Neural progenitor cell (in vitro differentiated cells): Measurements from ENCODE around the gene RHPN2. TPM values are rescaled to one million over a fixed set of nuclear protein-coding genes. Genes with fewer than 3 reads are reported as not detected.
"Not testable (repeated sequence)": the region's sequence is repeated elsewhere in the genome, so short reads cannot be mapped to it uniquely, and the experiment has no call there.

Experiments used
- DNase-seq: peaks from one replicate; pipeline ENCODE4 v3.0.0-alpha.2; 2016; ENCODE audit warnings: low spot score
- H2AFZ ChIP-seq: fragments of 200-600 bp; sonication (generic); replicated peaks from 2 replicates; pipeline ENCODE4 v1.6.1; 2016; ENCODE audit warnings: antibody characterized with exemption
- H3F3A ChIP-seq: fragments of 200-600 bp; sonication (generic); 2 replicates; pipeline ENCODE4 v1.6.1; 2016; ENCODE audit warnings: antibody characterized with exemption, low read depth
- H3K27ac ChIP-seq: fragments of 200-600 bp; sonication (generic); 2 replicates; pipeline ENCODE4 v1.5.1; 2016; ENCODE audit warnings: mild to moderate bottlenecking
- H3K27me3 ChIP-seq: fragments of 200-600 bp; sonication (generic); 2 replicates; pipeline ENCODE4 v1.6.1; 2016; ENCODE audit warnings: mild to moderate bottlenecking, moderate library complexity
- H3K36me3 ChIP-seq: fragments of 200-600 bp; sonication (generic); 2 replicates; pipeline ENCODE4 v1.5.1; 2016
- H3K4me1 ChIP-seq: fragments of 200-600 bp; sonication (generic); 2 replicates; pipeline ENCODE4 v1.6.1; 2016; ENCODE audit warnings: mixed run types
- H3K4me2 ChIP-seq: fragments of 200-600 bp; sonication (generic); 2 replicates; pipeline ENCODE4 v1.6.1; 2016
- H3K4me3 ChIP-seq: fragments of 200-600 bp; sonication (generic); 2 replicates; pipeline ENCODE4 v1.5.1; 2016
- H3K79me2 ChIP-seq: fragments of 200-600 bp; sonication (generic); 2 replicates; pipeline ENCODE4 v1.6.1; 2016; ENCODE audit warnings: low read depth
- H3K9ac ChIP-seq: fragments of 200-600 bp; sonication (generic); 2 replicates; pipeline ENCODE4 v1.6.1; 2016
- H3K9me3 ChIP-seq: fragments of 200-600 bp; sonication (generic); 2 replicates; pipeline ENCODE4 v1.5.1; 2016; ENCODE audit warnings: low read depth
- H4K20me1 ChIP-seq: fragments of 200-600 bp; sonication (generic); 2 replicates; pipeline ENCODE4 v1.6.1; 2016; ENCODE audit warnings: low read depth
- H3K27ac Mint-ChIP-seq: 3 replicates; pipeline ENCODE4 v1.8.0; 2021; ENCODE audit warnings: mixed read lengths
- H3K27me3 Mint-ChIP-seq: 2 replicates; pipeline ENCODE4 v1.8.0; 2022; ENCODE audit warnings: low read depth, mild to moderate bottlenecking, inconsistent platforms, moderate library complexity, mixed read lengths; ENCODE audit not compliant: insufficient read depth
- H3K36me3 Mint-ChIP-seq: 3 replicates; pipeline ENCODE4 v1.8.0; 2021; ENCODE audit warnings: mixed read lengths
- H3K4me1 Mint-ChIP-seq: 3 replicates; pipeline ENCODE4 v1.8.0; 2021; ENCODE audit warnings: mixed read lengths
- H3K4me3 Mint-ChIP-seq: 3 replicates; pipeline ENCODE4 v1.8.0; 2021; ENCODE audit warnings: mild to moderate bottlenecking, moderate library complexity, mixed read lengths
- H3K9me3 Mint-ChIP-seq: 3 replicates; pipeline ENCODE4 v1.8.0; 2020; ENCODE audit warnings: mixed read lengths
- CTCF ChIP-seq: fragments of 200-600 bp; sonication (generic); IDR thresholded peaks from 2 replicates; pipeline ENCODE4 v1.5.1; 2017; ENCODE audit warnings: antibody characterized with exemption, mild to moderate bottlenecking
- EZH2 ChIP-seq: fragments of 200-600 bp; sonication (generic); IDR thresholded peaks from 2 replicates; pipeline ENCODE4 v1.6.1; 2017; ENCODE audit warnings: antibody characterized with exemption, mild to moderate bottlenecking, moderate library complexity
- EZH2phosphoT487 ChIP-seq: fragments of 200-600 bp; sonication (generic); IDR thresholded peaks from 2 replicates; pipeline ENCODE4 v1.6.1; 2017; ENCODE audit warnings: antibody characterized with exemption
- total RNA-seq: library from RNA; depleted of rRNA; stranded (reverse); fragments of >200 nt; gene quantifications from 2 replicates; pipeline ENCODE4 v1.2.3, GENCODE V29; 2015; ENCODE audit warnings: low replicate concordance

Gene RHPN2
- total RNA-seq, 1 donor from 2014 or later, result 27.0 TPM

DNA sequence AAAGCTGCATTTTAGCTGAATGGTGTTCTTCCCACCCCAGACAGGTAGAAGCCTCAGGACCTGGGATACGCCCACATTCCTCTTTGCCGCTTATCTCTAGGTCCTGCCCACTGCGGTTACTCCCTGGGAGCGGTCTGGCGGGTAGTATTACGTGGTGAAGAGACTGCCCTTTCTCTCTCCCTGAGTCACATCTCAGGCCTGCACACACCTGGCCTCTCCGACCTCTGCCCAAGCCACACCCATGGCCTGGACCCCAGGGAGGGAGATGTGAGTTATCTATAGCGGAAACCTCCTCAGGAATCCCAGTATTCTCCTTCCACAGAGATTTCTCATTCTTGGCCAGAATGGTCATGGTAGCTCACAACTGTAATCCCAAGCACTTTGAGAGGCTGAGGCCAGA is 17.3 kb downstream of the RHPN2 start:
- no peak overlapping the region for H3K4me3 ChIP-seq
- H3K4me1 Mint-ChIP-seq, result peaks cover 3% of the 10 kb centered on the region
- no peak overlapping the region for H3K4me2 ChIP-seq
- H3K36me3 Mint-ChIP-seq, result peaks cover 8% of the 10 kb centered on the region
- no peak for DNase-seq
- no peak overlapping the region for H3K27ac ChIP-seq
- no peak overlapping the region for H3K4me3 Mint-ChIP-seq
- no peaks in the 10 kb centered on the region for H3F3A ChIP-seq
- H3K27ac Mint-ChIP-seq, result no peak overlapping the region
- no peaks in the 10 kb centered on the region for H3K9me3 ChIP-seq
- H2AFZ ChIP-seq, result no peak overlapping the region
- H3K36me3 ChIP-seq, result no peaks in the 10 kb centered on the region
- H3K9me3 Mint-ChIP-seq, result no peaks in the 10 kb centered on the region
- no peaks in the 10 kb centered on the region for H3K27me3 ChIP-seq
- H3K9ac ChIP-seq, result no peak overlapping the region
- peaks cover 9% of the 10 kb centered on the region for H3K4me1 ChIP-seq
- peaks cover 69% of the 10 kb centered on the region for H3K79me2 ChIP-seq
- TF ChIP-seq EZH2, result no peak
- no peak for TF ChIP-seq EZH2phosphoT487
- peaks cover 2% of the 10 kb centered on the region for H4K20me1 ChIP-seq
- H3K27me3 Mint-ChIP-seq, result peaks cover under 1% of the 10 kb centered on the region

DNA sequence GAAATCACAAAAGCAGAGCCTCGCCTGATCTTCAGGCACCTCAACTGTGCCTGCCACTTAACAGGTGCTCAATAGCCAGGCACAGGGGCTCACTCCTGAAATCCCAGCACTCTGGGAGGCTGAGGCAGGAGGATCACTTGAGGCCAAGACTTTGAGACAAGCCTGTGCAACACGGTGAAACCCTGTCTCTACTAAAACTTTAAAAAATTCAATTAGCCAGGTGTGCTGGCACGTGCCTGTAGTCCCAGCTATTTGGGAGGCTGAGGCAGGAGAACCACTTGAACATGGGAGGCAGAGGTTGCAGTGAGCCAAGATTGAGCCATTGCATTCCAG is 22.9 kb downstream of the RHPN2 start:
- not testable (repeated sequence) for H3F3A ChIP-seq, H3K4me3 Mint-ChIP-seq, H3K9me3 Mint-ChIP-seq, H4K20me1 ChIP-seq, DNase-seq, H3K27ac ChIP-seq, H3K27me3 Mint-ChIP-seq, H3K4me1 ChIP-seq, H3K9ac ChIP-seq, H3K4me2 ChIP-seq, H3K27ac Mint-ChIP-seq, H2AFZ ChIP-seq, H3K27me3 ChIP-seq, H3K36me3 ChIP-seq, H3K9me3 ChIP-seq, H3K4me3 ChIP-seq
- Mint-ChIP-seq H3K36me3 (peaks cover 16% of the 10 kb centered on the region), H3K4me1 (peaks cover 11% of the 10 kb centered on the region)
- peaks cover 62% of the 10 kb centered on the region for H3K79me2 ChIP-seq

GRCh38 chr19:33040994-33041827 is 23.5 kb downstream of the RHPN2 start:
- Mint-ChIP-seq H3K9me3 (no peaks in the 10 kb centered on the region), H3K4me3 (no peak overlapping the region), H3K27ac (no peak overlapping the region), H3K4me1 (peaks cover 11% of the 10 kb centered on the region), H3K36me3 (peaks cover 16% of the 10 kb centered on the region), H3K27me3 (no peaks in the 10 kb centered on the region)
- Histone ChIP-seq H3K36me3 (no peaks in the 10 kb centered on the region), H3K9me3 (no peaks in the 10 kb centered on the region), H3K27ac (peak overlapping the region; percentile 46), H3K4me2 (no peak overlapping the region), H3K4me1 (peaks cover 6% of the 10 kb centered on the region), H3K4me3 (no peak overlapping the region), H3K79me2 (peaks cover 56% of the 10 kb centered on the region), H2AFZ (no peak overlapping the region), H3K9ac (no peak overlapping the region), H4K20me1 (peaks cover 8% of the 10 kb centered on the region), H3K27me3 (no peaks in the 10 kb centered on the region), H3F3A (peaks cover 8% of the 10 kb centered on the region)
- DNase-seq, result no peak
- TF ChIP-seq EZH2 (no peak), EZH2phosphoT487 (no peak), CTCF (no peak)

DNA sequence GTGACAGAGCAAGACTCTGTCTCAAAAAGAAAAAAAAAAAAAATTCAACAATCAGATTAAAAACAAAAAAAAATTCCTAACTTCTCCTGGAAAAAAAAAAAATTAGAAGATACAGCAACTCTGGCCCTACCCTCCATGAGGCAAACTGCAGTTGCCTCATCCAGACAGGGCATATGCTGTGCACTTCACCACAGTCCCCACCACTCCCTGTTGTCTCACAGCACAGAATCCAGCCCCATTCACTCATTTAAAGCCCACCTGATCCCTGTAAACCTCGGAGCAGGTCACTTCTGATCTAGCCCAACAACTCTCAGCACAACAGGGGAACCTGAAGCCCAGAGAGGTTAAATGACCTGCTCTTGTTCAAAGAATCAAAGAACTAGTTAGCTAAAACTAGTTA is 24.9 kb downstream of the RHPN2 start:
- Histone ChIP-seq H3K9me3 (no peaks in the 10 kb centered on the region), H4K20me1 (peaks cover 8% of the 10 kb centered on the region), H3K9ac (no peak overlapping the region), H3K27ac (no peak overlapping the region), H3K4me3 (no peak overlapping the region), H3K27me3 (no peaks in the 10 kb centered on the region), H3K4me1 (peaks cover 6% of the 10 kb centered on the region), H2AFZ (no peak overlapping the region), H3K4me2 (no peak overlapping the region), H3F3A (peaks cover 8% of the 10 kb centered on the region), H3K36me3 (no peaks in the 10 kb centered on the region), H3K79me2 (peaks cover 64% of the 10 kb centered on the region)
- H3K27ac Mint-ChIP-seq, result peak overlapping the region; percentile 78
- DNase-seq, result no peak
- H3K9me3 Mint-ChIP-seq, result no peaks in the 10 kb centered on the region
- peaks cover 11% of the 10 kb centered on the region for H3K4me1 Mint-ChIP-seq
- TF ChIP-seq EZH2 (no peak), EZH2phosphoT487 (no peak), CTCF (no peak)
- peaks cover 12% of the 10 kb centered on the region for H3K36me3 Mint-ChIP-seq
- H3K4me3 Mint-ChIP-seq, result no peak overlapping the region
- no peaks in the 10 kb centered on the region for H3K27me3 Mint-ChIP-seq
